GM21381 (cell line): ENCODE measurements around the gene ING3.

Experiments used
- ATAC-seq: cut with Tn5 transposase; IDR thresholded peaks from one replicate; pipeline ENCODE4 v1.9.1; 2021; ENCODE audit warnings: mild to moderate bottlenecking, moderate library complexity; ENCODE audit not compliant: unreplicated experiment

The ING3 gene

GRCh38 chr7:120988591-120989256 is 38.1 kb downstream of the ING3 start, which contains the start of gene CPED1:
TSS of gene CPED1 (plus strand) at chr7:120988711. CDS start at chr7:120989622, 911 bp downstream.
- ATAC-seq = peak; percentile 52

GRCh38 chr7:120989257-120990220 is 39.0 kb downstream of the ING3 start:
- ATAC-seq = no peak

DNA sequence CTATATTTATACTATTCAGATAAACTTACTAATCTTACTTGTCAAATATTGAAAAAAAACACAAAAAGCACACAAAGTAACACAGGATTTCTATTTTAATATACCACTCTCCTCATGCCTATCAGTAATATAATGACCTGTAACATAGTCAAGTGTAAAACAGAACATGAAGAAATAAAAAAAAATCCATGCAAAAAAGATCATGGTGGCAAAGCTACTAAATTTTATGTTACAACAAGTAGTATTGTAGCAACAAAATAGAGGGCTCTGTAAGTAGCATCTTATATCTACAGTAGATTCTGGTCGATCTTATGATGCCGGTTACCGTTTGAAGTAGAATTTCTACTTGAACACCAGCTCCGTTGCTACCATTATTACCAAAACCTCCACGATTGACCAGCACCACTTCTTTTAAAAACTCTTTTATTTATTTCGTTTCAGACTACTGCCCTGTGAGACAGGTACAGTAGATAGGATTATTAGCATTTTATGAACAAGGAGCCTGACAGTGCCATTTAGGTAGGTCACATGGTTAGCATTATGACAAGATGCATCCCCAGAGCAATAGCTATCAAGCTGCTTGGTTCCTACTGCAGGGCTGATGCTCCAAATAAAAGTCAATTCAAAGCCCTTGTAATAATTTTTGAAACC is 40.0 kb downstream of the ING3 start:
- no peak for ATAC-seq

- ATAC-seq = no peak
Measured at GRCh38 chr7:120991161-120991560, 40.6 kb downstream of the ING3 start.

DNA sequence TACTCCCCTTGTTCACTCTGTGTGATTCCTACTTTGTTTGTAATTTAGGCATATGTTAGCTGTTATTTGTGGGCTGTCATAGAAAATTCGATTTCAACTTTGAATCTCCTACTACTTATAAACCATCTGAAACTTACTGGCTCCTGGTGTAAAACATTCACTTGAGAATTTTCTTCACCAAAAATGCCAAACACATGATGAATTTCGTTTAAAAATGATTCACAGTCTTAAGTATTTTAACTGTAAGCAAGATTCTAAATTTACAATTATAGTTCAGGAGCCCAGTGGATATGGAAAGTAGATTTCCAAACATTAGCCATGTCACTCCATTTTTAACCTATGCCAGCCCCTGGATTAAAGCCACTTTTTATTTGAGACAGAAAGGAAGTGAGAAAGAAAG is 41.0 kb downstream of the ING3 start:
- ATAC-seq = no peak

DNA sequence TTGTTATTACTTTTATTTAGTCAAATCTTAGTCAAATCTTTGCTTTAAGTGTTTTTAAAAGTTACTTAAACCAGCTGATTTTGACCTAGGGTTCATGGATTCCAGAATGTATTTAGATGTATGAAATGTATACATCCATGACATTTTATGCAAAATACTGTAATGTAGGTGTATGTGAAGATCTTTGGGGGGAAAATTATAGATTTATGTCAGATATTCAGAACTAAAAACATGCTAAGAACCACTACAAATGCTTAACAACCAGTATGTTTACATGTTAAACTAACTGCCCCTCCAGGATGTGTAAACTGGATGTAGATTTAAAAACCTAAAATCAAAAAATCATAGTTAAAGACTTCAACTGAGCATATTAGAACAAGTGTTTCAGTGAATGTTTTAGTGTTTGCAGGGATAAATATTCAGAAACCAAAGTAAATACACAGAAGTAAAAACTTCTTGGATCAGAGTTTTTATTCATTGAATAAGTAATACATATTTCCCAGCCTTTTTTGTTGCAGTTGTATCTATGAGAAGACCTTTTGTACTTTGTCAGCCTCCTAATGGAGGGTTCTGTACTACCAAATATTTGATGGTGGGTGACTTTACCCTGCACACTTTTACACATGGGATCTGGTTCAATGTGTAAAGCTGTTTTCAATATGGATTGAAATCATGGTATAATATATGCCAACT is 41.8 kb downstream of the ING3 start:
- no peak for ATAC-seq

DNA sequence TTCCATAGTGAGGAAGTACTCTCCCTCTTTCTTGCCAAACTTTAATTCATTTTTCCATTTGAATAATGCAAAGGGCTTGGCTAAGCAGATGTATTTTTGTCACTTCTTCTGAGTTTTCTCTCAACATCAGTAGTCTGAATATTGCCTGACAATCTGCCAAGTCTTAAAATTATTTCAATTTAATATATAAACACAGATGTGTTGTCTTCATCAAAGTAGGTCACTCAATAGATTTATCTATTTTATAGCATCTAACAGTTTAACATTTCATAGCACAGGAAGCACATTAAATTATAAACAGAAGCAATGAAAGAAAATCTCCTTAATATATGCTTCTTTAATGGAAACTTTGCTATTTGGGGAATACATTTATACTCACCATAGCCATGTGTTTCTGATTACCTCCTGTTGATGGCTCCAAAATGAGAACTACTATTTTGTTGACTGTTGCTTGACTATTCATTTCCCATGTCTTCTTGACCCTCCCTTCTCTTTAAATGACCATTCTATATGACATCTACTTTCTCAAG is 42.5 kb downstream of the ING3 start:
- no peak for ATAC-seq

DNA sequence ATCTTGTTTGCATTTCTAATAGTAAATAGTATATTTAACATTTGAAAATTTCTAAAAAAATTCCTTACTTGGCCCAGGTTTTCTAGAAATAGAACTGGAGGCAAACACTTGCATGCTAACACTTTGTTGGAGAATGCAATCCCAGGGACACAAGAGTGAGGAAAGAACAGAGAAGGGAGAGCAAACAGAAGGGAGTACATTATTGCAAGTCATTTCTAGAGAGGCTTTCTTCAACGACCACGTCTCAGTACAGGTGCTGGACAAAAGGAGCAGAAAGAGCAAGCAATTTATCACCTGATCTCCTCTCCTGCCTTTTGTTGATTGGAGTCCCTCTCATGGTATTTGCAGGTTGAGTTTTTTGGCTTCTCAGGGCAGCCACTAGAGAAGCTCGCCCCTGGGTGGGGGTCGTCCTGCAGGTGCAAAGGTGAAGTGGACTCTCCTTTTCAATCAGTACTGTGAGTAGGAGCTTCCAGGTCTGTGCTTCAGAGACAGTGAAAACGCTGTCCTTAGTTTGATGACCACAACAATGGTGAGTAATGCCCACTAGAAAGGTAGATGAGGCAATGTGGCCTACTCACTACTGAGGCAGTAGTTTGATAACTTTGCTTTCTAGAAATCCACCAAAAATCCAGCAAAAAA is 43.1 kb downstream of the ING3 start:
- ATAC-seq = no peak

DNA sequence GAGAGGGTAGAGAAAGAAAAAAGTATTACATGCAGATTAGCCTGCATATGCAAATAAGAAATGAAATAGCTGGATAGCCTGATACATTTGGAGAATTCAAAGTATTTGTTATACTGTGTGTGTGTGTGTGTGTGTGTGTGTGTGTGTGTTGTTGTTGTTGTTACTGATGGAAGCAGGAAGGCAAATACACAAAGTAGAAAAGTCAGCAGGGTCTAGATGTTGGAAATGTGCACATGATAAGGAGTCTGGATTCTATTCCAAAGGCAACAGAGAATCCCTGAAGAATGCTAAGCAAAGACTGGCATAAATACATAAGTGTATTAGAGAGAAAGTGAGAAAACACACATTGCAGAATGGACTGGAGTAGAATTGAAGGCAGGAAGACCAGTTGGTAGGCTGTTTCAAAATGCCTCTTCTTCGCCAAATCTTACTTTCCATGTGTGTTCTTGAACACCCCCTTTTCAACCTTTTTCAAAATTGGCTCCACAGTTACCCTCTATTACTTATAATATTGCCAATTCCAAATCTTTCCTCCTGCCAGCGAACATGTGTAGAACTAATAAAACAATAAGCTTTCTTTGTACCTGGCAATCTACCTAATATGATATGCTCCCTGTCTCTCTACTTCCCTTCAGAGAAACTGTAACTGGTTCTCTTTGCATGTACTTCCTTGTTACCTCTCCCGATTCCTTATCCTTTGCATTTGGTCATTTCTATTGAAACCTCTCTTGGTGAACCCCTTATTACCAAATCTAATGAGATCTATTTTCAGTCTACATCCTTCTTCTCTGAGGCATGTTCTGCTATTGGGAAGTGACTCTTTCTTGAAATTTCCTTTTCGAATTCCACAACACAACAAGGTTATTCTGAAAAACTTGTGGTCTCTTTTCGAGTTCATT is 44.2 kb downstream of the ING3 start:
- ATAC-seq = no peak

GRCh38 chr7:120995654-120996053 is 45.1 kb downstream of the ING3 start:
- no peak for ATAC-seq

DNA sequence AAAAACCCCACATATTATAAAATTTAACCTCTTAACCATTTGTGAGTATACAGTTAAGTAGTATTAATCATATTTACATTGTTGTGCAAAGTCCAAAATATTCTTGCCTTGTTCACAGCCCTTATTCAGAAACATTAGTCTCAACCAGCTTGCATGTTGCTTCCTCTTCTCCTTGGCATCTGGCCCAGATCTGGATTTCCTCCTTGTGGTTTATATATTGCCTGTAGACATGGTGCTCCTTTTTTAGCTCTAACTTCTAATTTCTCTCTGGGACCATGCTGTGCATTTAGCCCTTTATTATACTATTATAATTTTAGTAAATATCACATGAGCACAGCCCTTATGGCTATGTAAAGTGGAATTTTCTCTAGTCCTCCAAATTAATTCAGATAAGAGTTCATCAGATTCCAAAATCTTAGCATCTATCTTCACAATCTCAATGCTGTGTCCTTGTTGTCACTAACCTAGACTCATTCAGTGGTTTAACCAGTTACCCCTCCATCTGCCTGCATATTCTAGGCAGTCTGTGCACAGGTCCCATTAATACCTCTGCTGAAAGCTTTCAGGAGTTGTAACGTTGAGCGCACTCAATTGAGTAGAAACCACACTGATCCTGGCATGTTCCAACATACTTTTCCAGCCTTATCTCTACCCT is 45.9 kb downstream of the ING3 start:
- ATAC-seq = no peak

- ATAC-seq = no peak
Measured at GRCh38 chr7:120996988-120997345, 46.4 kb downstream of the ING3 start.

DNA sequence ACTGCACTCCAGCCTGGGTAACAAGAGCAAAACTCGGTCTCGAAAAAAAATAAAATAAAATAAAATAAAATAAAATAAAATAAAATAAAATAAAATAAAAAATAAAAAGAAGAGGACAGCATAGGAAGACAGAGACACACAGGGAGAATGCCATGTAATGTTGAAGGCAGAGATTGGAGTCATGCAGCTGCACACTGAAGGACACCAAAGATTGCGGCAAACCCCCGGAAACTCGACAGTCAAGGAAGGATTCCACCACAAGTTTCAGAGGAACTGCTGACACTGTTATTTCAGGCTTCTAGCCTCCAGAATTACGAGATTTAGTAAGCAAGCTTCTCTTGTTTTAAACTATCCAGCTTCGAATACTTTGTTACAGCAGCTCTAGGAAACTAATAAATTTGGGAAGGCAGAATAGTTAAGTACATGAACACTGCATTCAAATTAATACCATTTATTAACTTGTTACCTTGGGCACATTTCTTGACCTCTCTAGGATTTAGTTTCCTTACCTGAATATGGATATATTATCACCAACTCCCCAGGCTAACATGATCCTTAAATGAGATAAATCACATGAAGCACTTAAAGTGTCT is 47.4 kb downstream of the ING3 start:
- ATAC-seq = no peak

- no peak for ATAC-seq
Measured at GRCh38 chr7:120998520-120998919, 47.9 kb downstream of the ING3 start.

DNA sequence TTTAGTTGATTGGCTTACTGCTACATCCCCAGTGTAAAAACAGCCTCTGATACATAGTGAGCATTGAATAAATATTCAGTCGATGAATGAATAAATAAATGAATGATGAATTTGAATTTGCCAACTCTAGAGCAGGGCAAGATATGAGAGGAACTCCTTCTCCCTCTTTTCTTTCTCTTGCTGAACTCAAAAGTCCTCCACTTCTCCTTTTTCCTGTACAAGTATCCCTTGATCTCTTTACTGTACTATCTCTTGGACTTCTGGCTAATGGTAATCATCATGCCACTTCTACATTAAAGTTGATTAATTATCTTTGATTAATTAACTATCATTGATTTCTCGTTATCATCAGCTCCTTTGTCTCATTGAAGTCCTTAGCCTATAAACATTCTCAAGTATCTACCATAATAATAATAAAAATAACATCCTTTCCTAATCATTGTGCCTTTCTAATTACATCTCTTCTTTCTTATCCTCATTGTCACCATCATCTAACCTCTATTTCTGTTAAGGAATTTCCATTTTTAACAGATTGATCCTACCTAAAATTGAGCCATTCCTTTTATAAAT is 48.5 kb downstream of the ING3 start:
- ATAC-seq = no peak

DNA sequence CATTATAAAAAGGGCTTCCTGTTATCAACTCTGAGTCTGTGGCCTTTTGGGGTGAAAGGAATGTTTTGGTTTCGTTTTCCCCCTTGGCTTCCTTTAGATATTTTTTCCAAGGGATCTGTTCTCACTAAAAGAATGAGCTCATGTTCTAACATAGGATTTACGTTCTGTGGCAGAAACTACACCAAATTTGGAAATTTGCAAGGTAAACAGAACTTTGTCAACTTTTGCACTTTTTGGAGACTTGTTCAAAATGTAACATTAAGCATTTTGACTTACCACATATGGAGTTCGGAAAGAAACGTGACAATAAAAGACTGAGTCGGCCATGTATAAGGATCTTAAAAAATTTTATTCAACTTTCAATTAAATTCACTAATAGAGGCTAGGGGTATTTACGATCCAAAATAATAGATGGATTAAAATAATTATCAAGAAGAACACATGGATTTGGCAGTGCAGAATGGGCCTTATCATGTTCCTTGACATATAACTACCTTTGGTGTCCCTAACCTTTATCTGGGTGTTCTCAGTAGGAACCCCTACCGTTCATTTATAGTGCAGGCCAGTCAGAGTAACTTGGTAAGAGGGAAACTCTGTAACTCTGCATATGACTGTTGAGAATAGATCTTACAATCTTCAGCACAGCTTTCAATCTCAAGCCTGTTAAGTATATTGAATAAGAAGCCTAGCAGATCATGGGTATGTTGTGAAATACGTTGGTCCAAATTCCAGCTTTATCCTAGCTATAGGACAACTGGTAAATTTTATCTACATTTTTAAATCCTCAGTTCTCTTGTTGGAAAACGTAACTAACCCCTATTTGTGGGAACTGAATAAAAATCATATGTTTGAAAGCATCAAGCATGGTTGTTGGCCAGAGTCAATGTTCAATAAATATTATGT is 49.8 kb downstream of the ING3 start:
- no peak for ATAC-seq
